ENCODE measurements around the gene SETX.

SETX gene

DNA sequence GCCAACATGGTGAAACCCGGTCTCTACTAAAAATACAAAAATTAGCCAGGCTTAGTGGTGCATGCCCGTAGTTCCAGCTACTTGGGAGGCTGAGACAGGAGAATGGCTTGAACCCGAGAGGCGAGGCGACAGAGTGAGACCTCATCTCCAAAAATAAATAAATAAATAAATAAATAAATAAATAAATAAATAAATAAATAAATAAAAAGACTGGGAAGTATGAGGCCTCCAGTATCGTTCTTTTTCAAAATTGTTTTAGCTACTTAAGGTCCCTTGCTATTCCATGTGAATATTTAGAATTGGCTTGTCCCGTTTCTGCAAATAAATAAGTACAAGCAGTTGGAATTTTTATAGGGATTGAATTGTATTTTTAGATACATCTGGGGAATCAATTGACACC lies 3.0 kb upstream of the SETX start (continued):
- TF ChIP-seq RBAK (tag by site-specific recombination; IDR thresholded peaks at IDR 0.05) (peak; percentile 58; the same call in 1 of the 2 replicates), KLF9 (tag by site-specific recombination; IDR thresholded peaks at IDR 0.05; ENCODE audit: low read depth) (no peak), BCL11B (tag by site-specific recombination; IDR thresholded peaks at IDR 0.05; ENCODE audit: low read depth) (no peak), TSHZ1 (tag by site-specific recombination; IDR thresholded peaks at IDR 0.05; ENCODE audit: borderline replicate concordance) (peak; percentile 37; the same call in 1 of the 2 replicates), ZEB2 (tag by site-specific recombination; IDR thresholded peaks at IDR 0.05) (no peak), ZNF660 (tag by site-specific recombination; IDR thresholded peaks at IDR 0.05) (no peak), ZNF202 (tag by site-specific recombination; IDR thresholded peaks at IDR 0.05; ENCODE audit: borderline replicate concordance) (peak; percentile 84; the same call in 1 of the 2 replicates), ZNF175 (tag by site-specific recombination; IDR thresholded peaks at IDR 0.05) (no peak), ZNF24 (tag by site-specific recombination; IDR thresholded peaks at IDR 0.05) (peak; percentile 65; the same call in 1 of the 2 replicates), MZF1 (tag by site-specific recombination; IDR thresholded peaks at IDR 0.05; ENCODE audit: borderline replicate concordance) (peak; percentile 53; the same call in 1 of the 2 replicates), ZNF121 (tag by site-specific recombination; IDR thresholded peaks at IDR 0.05) (0 out of 2 replicates have a peak, but pooled peaks have one; percentile 37), ZNF266 (tag by site-specific recombination; IDR thresholded peaks at IDR 0.05; ENCODE audit: low read depth) (peak; percentile 81)
- TF ChIP-seq, protein P1, sequence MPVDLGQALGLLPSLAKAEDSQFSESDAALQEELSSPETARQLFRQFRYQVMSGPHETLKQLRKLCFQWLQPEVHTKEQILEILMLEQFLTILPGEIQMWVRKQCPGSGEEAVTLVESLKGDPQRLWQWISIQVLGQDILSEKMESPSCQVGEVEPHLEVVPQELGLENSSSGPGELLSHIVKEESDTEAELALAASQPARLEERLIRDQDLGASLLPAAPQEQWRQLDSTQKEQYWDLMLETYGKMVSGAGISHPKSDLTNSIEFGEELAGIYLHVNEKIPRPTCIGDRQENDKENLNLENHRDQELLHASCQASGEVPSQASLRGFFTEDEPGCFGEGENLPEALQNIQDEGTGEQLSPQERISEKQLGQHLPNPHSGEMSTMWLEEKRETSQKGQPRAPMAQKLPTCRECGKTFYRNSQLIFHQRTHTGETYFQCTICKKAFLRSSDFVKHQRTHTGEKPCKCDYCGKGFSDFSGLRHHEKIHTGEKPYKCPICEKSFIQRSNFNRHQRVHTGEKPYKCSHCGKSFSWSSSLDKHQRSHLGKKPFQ (tag by site-specific recombination; IDR thresholded peaks at IDR 0.05) = 0 out of 2 replicates have a peak, but pooled peaks have one; percentile 38

DNA sequence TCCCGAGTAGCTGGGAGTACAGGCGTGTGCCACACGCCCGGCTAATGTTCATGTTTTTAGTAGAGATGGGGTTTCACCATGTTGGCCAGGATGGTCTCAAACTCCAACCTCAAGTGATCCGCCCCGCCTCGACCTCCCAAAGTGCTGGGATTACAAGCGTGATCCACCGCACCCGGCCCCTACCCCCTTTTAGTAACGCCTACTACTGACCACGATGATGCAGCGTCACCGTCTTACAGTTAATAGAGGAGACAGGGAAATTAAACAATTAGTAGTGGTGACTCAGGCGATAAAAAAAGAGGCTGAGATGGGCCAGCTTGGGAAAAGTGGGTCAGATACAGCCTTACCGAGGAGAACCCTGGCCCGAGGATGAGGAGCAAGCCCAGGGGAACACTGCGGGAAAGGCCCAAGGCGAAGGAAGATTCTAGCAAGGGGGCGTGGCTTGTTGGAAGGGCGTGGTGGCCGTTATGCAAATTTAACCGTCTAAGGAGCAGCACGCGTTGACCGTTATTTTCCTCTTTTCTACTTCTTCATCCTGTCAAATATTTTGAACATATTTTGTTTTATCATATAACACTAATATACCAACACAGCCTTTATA lies 1.6 kb upstream of the SETX start:
- no peak for TF ChIP-seq ZNF76 (tag by site-specific recombination; IDR thresholded peaks at IDR 0.05; ENCODE audit: borderline replicate concordance, low read depth)
- TF ChIP-seq ZNF510 (tag by site-specific recombination; IDR thresholded peaks at IDR 0.05; ENCODE audit: insufficient replicate concordance) = no peak
- no peak for TF ChIP-seq ZIC2 (tag by site-specific recombination; IDR thresholded peaks at IDR 0.05)
- no peak for TF ChIP-seq ZNF175 (tag by site-specific recombination; IDR thresholded peaks at IDR 0.05)
- TF ChIP-seq BCL11B (tag by site-specific recombination; IDR thresholded peaks at IDR 0.05; ENCODE audit: low read depth) = no peak
- TF ChIP-seq KLF9 (tag by site-specific recombination; IDR thresholded peaks at IDR 0.05; ENCODE audit: low read depth) = peak; percentile 40; the same call in 1 of the 2 replicates
- TF ChIP-seq ZNF629 (tag by site-specific recombination; IDR thresholded peaks at IDR 0.05) = no peak
- Histone ChIP-seq H3K4me3 (ENCODE audit: low read depth, low read length) (no peak overlapping the region), H3K36me3 (ENCODE audit: control insufficient read depth in 2 of 2, insufficient read depth in 1 of 2, low read length in 2 of 2) (peaks cover 4 to 25% of the 10 kb centered on the region in 2 experiments; a peak in 2 of 3 replicates), H3K27ac (ENCODE audit: extremely low read depth, low read depth, low read length) (no peak overlapping the region), H3K4me1 (ENCODE audit: control insufficient read depth, insufficient read depth, low read length) (no peaks in the 10 kb centered on the region), H3K9me3 (ENCODE audit: control insufficient read depth, insufficient read depth, low read depth, low read length) (no peaks in the 10 kb centered on the region)
- ChIA-PET CTCF (no interaction called here), POLR2A (interaction anchor here (0.7 kb wide), 1 partner anchor 10 kb away, joined by 3 read pairs; no protein-coding TSS in a partner anchor)

All from HEK293 (cell line).